ENCODE results near the gene SEC11C. TPM values are rescaled to one million over a fixed set of nuclear protein-coding genes. Genes with fewer than 3 reads are reported as not detected.

Gene SEC11C
- total and polyA plus RNA-seq, 3 donors from 2014 or later, result 27.1 to 64.3 (median 38.3) TPM

DNA sequence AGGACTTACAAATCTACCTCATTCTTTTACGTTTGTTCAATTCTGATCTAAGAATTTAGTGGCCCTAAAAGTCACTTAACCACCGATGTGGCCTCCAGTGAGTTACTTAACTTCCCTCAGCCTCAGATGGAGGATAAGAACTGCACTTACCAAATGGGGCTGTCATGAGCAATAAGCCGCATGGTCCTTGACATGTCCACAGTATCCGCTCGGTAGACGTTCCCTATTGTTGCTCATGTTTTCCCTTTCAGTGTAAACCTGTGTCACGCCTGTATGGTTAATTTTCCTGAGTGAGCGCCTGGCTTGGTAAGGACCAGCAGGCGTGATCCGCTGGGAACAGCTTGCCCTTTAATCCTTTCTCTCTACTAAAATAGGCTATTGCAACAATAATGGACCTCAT lies 20.3 kb downstream of the SEC11C start:
- H3K36me3 ChIP-seq (ENCODE audit: low read depth, missing control alignments), result no peaks in the 10 kb centered on the region
- H3K4me1 ChIP-seq, result no peaks in the 10 kb centered on the region
- H3K27me3 ChIP-seq, result no peaks in the 10 kb centered on the region
- no peak overlapping the region for H3K27ac ChIP-seq
- intact Hi-C loops (cut with DNase I; ENCODE audit: low total_unique reads), result no loop called here
- H3K9me3 ChIP-seq, result no peaks in the 10 kb centered on the region
- WGBS, 2 donors, result 91 to 93% methylated on average over 10 of the region's 10 CpGs
- TF ChIP-seq POLR2A (IDR thresholded peaks at IDR 0.05), result no peak
- no peak for DNase-seq
- no peak overlapping the region for H3K4me3 ChIP-seq

DNA sequence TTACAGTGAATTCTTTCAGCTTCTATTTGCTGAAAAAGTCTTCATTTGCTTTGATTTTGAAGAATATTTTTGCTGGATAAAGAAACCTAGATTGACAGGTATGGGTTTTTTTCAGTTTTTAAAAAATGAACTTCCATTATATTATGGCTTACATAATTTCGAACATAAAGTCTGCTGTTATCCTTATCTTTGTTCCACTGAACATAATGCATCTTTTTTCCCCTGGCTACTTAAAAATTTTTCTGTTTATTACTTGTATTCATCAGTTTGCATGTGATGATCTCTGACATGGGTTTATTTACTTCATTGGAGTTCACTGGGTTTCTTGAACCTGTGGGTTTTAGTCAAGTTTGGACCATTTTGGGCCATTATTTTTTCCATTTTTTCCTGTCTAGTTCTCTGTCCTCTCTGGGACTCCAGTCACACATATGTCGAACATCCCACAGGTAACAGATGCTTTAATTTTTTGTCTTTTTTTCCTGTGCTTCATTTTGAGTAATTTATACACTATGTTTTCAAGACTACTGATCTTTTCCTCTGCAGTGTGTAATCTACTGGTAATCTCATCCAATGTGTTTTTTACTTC lies 33.1 kb downstream of the SEC11C start:
- DNase-seq, result no peak
- no peaks in the 10 kb centered on the region for H3K36me3 ChIP-seq (ENCODE audit: low read depth, missing control alignments)
- WGBS, 2 donors, result 87 to 88% methylated on average over 2 of the region's 2 CpGs
- no peaks in the 10 kb centered on the region for H3K27me3 ChIP-seq
- TF ChIP-seq POLR2A (IDR thresholded peaks at IDR 0.05), result no peak
- TF ChIP-seq, protein P1, sequence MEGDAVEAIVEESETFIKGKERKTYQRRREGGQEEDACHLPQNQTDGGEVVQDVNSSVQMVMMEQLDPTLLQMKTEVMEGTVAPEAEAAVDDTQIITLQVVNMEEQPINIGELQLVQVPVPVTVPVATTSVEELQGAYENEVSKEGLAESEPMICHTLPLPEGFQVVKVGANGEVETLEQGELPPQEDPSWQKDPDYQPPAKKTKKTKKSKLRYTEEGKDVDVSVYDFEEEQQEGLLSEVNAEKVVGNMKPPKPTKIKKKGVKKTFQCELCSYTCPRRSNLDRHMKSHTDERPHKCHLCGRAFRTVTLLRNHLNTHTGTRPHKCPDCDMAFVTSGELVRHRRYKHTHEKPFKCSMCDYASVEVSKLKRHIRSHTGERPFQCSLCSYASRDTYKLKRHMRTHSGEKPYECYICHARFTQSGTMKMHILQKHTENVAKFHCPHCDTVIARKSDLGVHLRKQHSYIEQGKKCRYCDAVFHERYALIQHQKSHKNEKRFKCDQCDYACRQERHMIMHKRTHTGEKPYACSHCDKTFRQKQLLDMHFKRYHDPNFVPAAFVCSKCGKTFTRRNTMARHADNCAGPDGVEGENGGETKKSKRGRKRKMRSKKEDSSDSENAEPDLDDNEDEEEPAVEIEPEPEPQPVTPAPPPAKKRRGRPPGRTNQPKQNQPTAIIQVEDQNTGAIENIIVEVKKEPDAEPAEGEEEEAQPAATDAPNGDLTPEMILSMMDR (IDR thresholded peaks at IDR 0.05), result no peak
- no peak overlapping the region for H3K4me3 ChIP-seq
- no peaks in the 10 kb centered on the region for H3K4me1 ChIP-seq
- no peaks in the 10 kb centered on the region for H3K9me3 ChIP-seq
- intact Hi-C loops (cut with DNase I; ENCODE audit: low total_unique reads), result no loop called here
- no peak overlapping the region for H3K27ac ChIP-seq

DNA sequence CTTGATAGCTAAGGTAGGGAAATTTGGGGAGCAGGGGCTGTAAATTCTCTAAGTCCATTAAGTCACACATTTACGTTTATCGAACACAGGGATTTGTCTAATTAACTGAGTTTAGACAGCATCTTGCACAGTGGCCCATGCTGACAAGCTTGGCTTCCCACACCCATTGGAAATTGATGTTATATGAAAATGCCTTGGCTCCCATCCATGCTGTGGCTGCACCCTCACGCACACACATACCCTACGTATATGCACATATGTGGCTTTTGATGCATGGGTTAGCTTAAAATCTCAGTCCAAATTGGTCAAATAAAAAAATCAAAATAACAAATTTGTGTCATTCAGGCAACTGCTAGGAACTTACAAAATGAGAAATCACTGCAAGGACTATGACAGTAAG lies 37.8 kb downstream of the SEC11C start:
- TF ChIP-seq POLR2A (IDR thresholded peaks at IDR 0.05), result no peak
- TF ChIP-seq, protein P1 (IDR thresholded peaks at IDR 0.05), result no peak
- intact Hi-C loops (cut with DNase I; ENCODE audit: low total_unique reads), result no loop called here
- Histone ChIP-seq H3K36me3 (ENCODE audit: low read depth, missing control alignments) (no peaks in the 10 kb centered on the region), H3K9me3 (no peaks in the 10 kb centered on the region), H3K4me3 (no peak overlapping the region), H3K27me3 (no peaks in the 10 kb centered on the region), H3K4me1 (no peaks in the 10 kb centered on the region), H3K27ac (no peak overlapping the region)
- no peak for DNase-seq
- WGBS, 2 donors, result 94 to 96% methylated on average over 4 of the region's 4 CpGs

DNA sequence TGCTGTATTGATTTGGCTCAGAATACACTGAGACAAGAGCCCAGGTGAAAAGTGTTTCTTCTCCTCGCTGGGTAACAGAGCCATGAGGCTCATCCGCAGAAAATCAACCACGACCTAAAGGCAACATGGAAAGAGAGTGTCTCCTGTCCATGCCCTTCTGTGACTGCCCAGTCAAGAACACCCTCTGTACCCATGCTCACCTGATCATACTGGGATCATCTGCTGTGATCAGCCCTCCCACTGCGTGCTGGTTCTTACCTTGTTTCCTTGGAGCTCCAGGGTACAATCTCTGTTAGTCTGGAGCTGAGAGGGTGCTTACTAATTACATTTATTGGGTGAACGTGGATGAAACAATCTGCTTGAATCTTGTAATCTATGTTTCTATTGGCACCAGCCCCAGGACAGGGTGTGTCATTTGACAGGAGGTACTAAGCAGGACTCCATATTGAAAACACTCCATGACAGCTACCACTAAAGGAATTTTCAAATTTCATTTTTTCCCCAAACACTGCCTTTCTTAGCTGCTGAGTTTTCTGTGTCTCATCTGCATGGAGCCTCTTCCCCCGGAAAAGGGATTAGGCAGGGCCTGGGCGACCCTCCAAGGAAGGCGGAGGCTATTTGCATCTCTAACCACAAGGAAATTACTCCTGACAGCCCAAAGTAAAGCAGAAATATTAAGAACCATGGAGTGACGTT lies 40.6 kb downstream of the SEC11C start:
- intact Hi-C loops (cut with DNase I; ENCODE audit: low total_unique reads), result no loop called here
- H3K9me3 ChIP-seq, result no peaks in the 10 kb centered on the region
- H3K27me3 ChIP-seq, result no peaks in the 10 kb centered on the region
- DNase-seq, result no peak
- no peaks in the 10 kb centered on the region for H3K4me1 ChIP-seq
- no peak overlapping the region for H3K4me3 ChIP-seq
- no peaks in the 10 kb centered on the region for H3K36me3 ChIP-seq (ENCODE audit: low read depth, missing control alignments)
- no peak overlapping the region for H3K27ac ChIP-seq
- no peak for TF ChIP-seq POLR2A (IDR thresholded peaks at IDR 0.05)
- TF ChIP-seq, protein P1 (IDR thresholded peaks at IDR 0.05), result no peak
- WGBS, 2 donors, result 69 to 82% methylated on average over 9 of the region's 9 CpGs

DNA sequence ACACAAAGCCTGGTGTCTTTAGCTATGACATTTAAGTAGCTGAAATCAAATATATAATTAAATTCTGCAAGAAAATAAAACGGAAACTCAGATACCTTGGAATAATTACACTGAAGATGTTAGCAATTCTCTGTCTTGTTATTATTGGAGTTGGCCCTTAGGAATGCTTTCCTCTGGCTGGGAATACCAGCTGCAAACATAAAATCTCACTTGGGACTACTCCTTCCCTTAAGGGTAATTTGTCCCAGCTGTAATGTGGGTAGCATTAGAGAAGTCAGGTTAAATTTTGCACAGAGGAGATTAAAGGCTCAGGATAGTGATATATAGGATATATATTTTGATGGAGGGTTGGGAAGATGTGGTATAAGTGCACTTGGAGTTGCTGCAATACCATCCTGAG lies 43.0 kb downstream of the SEC11C start:
- DNase-seq, result no peak
- Histone ChIP-seq H3K4me3 (no peak overlapping the region), H3K4me1 (no peaks in the 10 kb centered on the region), H3K36me3 (ENCODE audit: low read depth, missing control alignments) (no peaks in the 10 kb centered on the region), H3K27ac (no peak overlapping the region), H3K27me3 (no peaks in the 10 kb centered on the region), H3K9me3 (no peaks in the 10 kb centered on the region)
- 71 to 74% methylated on average over 1 of the region's 1 CpG for WGBS, 2 donors
- TF ChIP-seq, protein P1 (IDR thresholded peaks at IDR 0.05), result no peak
- no peak for TF ChIP-seq POLR2A (IDR thresholded peaks at IDR 0.05)
- intact Hi-C loops (cut with DNase I; ENCODE audit: low total_unique reads), result no loop called here
